ENCODE results near the gene TJP2.

The TJP2 gene

GRCh38 chr9:69273161-69273560 is 99.1 kb downstream of the TJP2 start:
- TF ChIP-seq CTCF (IDR thresholded peaks at IDR 0.05): no peak

DNA sequence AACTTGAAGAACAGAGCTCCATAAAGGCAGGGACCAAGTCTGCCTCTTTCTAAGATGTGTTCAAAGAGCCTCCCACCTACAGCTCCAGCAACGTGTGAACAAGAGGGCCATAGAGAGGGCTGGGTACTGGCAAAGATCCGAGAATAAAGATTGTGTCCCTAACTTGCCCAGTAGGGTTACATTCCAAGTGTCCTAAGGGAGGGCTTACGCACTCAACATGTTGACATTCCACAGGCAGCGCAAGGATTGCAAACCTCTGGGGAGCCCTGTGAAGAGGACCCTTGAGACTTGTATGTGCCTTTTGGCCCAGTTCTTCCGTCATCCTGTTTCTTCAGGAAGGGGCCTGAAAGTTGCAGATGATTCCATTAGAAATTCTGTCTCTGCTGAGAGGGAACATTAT is 102.7 kb downstream of the TJP2 start:
- no peak for TF ChIP-seq CTCF (IDR thresholded peaks at IDR 0.05)

DNA sequence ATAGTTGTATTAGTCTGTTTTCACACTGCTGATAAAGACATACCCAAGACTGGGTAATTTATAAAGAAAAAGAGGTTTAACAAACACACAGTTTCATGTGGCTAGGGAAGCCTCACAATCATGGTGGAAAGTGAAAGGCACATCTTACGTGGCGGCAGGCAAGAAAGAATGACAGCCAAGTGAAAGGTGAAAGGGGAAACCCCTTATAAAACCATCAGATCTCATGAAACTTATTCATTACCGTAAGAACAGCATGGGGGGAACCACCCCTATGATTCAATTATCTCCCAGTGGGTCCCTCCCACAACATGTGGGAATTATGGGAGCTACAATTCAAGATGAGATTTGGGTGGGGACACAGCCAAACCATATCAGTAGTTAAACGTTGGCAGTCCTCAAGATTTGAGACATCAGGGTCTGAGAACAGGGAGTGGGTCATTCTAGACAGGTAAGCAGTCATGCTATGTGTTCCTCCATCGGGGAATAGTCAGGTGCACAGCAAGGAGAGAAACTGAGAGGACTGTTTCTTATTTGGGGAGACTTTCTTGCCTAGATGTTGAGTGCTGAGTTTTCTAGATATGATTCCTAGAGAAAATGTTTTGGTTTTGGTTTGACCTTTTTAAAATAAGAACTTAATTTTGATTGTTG is 105.1 kb downstream of the TJP2 start:
- no peak for TF ChIP-seq CTCF (IDR thresholded peaks at IDR 0.05)

DNA sequence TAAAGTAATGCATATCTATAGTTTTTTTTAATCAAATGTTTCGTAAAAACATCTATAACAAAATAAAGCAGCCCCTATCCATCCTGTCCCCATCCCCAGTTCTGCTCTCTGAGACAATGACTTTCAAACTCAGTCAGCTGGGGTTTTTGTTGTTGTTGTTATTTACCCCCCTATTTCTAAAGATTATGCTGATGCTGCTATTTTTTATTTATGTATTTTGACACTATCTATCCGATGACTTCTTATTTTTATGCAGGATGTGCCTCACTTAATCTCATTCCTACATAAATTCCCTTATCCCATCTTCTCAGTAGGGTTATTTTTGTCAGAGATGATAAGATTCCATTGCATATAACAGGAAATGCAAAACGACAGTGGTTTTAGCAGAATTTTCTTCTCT is 105.7 kb downstream of the TJP2 start:
- no peak for TF ChIP-seq CTCF (IDR thresholded peaks at IDR 0.05)

DNA sequence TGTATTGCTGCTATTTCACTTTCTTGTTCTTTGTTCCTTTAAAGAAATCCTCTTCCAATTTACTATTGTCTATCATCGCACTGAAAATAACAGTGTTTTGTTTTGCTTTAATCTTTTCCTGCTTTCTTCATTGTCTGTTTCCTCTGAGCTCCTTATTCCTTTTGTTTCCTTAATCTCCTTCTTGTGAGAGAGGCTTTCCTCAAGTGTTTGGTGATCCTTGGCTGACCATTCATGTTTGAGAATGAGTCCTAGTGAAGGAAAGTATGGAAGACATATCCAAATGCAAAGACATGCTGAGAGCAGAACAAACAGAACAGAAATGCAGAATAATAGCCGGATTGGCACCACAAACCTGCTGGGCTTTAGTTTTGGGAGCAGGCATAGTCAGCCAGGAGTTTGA is 108.9 kb downstream of the TJP2 start:
- TF ChIP-seq CTCF (IDR thresholded peaks at IDR 0.05): no peak

GRCh38 chr9:69292078-69292477 is 118.0 kb downstream of the TJP2 start:
- TF ChIP-seq CTCF (IDR thresholded peaks at IDR 0.05): peak; percentile 11; the same call in 1 of the 2 replicates

GRCh38 chr9:69293156-69293555 is 119.1 kb downstream of the TJP2 start:
- TF ChIP-seq CTCF (IDR thresholded peaks at IDR 0.05): no peak

Data from LNCAP (cell line).